NCI-H1417 treated with DMSO at 0.1 percent for 48 hours (cell line): Measurements from ENCODE around the gene HTR2A.

ENCODE experiments used
- DNase-seq: peaks from one replicate; lab custom pipeline; 2025; lab: John Stamatoyannopoulos, UW

Gene HTR2A

GRCh38 chr13:46868091-46868490, 28.8 kb downstream of the HTR2A start:
- DNase-seq = no peak

- DNase-seq = no peak
These were observed 30.7 kb downstream of the HTR2A start for GRCh38 chr13:46866150-46866549.

GRCh38 chr13:46864941-46865340, 31.9 kb downstream of the HTR2A start:
- DNase-seq = no peak

GRCh38 chr13:46861959-46862358, 34.9 kb downstream of the HTR2A start:
- no peak for DNase-seq

- no peak for DNase-seq
These were observed 36.1 kb downstream of the HTR2A start for GRCh38 chr13:46860722-46861121.

- DNase-seq = no peak
These were observed 38.1 kb downstream of the HTR2A start for GRCh38 chr13:46858776-46859175.

- no peak for DNase-seq
These were observed 38.7 kb downstream of the HTR2A start for GRCh38 chr13:46858163-46858562.

GRCh38 chr13:46855664-46856063, 41.2 kb downstream of the HTR2A start:
- no peak for DNase-seq

GRCh38 chr13:46855166-46855565, 41.7 kb downstream of the HTR2A start:
- DNase-seq = no peak

GRCh38 chr13:46852168-46852567, 44.7 kb downstream of the HTR2A start:
- DNase-seq = no peak

- DNase-seq = no peak
These were observed 46.6 kb downstream of the HTR2A start for GRCh38 chr13:46850214-46850613.

GRCh38 chr13:46846726-46847125, 50.1 kb downstream of the HTR2A start:
- DNase-seq = no peak

GRCh38 chr13:46845146-46845545, 51.7 kb downstream of the HTR2A start:
- DNase-seq = no peak

- DNase-seq = no peak
These were observed 52.4 kb downstream of the HTR2A start for GRCh38 chr13:46844431-46844830.

GRCh38 chr13:46839399-46839798, 57.5 kb downstream of the HTR2A start:
- no peak for DNase-seq

GRCh38 chr13:46834657-46835056, 62.2 kb downstream of the HTR2A start:
- DNase-seq = no peak

GRCh38 chr13:46831588-46832194, 65.2 kb downstream of the HTR2A start:
- no peak for DNase-seq

GRCh38 chr13:46830405-46831005, 66.3 kb downstream of the HTR2A start:
- no peak for DNase-seq

GRCh38 chr13:46822551-46822950, 74.3 kb downstream of the HTR2A start:
- DNase-seq = no peak

- no peak for DNase-seq
These were observed 78.9 kb downstream of the HTR2A start for GRCh38 chr13:46817838-46818476.

GRCh38 chr13:46817095-46817494, 79.8 kb downstream of the HTR2A start:
- no peak for DNase-seq

GRCh38 chr13:46816371-46816770, 80.5 kb downstream of the HTR2A start:
- DNase-seq = no peak

- DNase-seq = no peak
These were observed 84.5 kb downstream of the HTR2A start for GRCh38 chr13:46812301-46812797.
